PC-9 (cell line): Measurements from ENCODE around the gene ETV6. TPM values are rescaled to one million over a fixed set of nuclear protein-coding genes. Genes with fewer than 3 reads are reported as not detected.

Experiments
- BruUV-seq: library from RNA; stranded (reverse); fragments of 400-500 nt; replicated peaks from 2 replicates; lab custom pipeline; 2021; lab: Mats Ljungman, UMichigan
- CTCF ChIA-PET: fragments of 300-600 bp; sonication (Branson Sonifier 250); formaldehyde crosslinking; loops from one replicate; lab custom pipeline; 2022; ENCODE audit warnings: antibody characterized with exemption; lab: Charles Lee
- POLR2A ChIA-PET: fragments of 300-600 bp; sonication (Branson Sonifier 250); formaldehyde crosslinking; loops from one replicate; lab custom pipeline; 2022; ENCODE audit warnings: antibody characterized with exemption; ENCODE audit not compliant: unreplicated experiment; lab: Charles Lee
- DNase-seq, 2 experiments: peaks; one replicate each; pipeline versions ENCODE4 v3.0.0 to v3.0.0-alpha.2; 2015 to 2022; ENCODE audit warnings: mixed read lengths in 1 of 2
- H2AFZ ChIP-seq: fragments of 200-600 bp; sonication (generic); 2 replicates; pipeline ENCODE4 v1.8.1; 2017; ENCODE audit warnings: antibody characterized with exemption
- H3F3A ChIP-seq: fragments of 200-600 bp; sonication (generic); 2 replicates; pipeline ENCODE4 v1.8.1; 2017; ENCODE audit warnings: antibody characterized with exemption, mild to moderate bottlenecking, low read depth; ENCODE audit not compliant: insufficient read depth
- H3K27ac ChIP-seq: fragments of 200-600 bp; sonication (generic); 2 replicates; pipeline ENCODE4 v1.6.1; 2016; ENCODE audit warnings: mixed run types
- H3K27me3 ChIP-seq: fragments of 200-600 bp; sonication (generic); 2 replicates; pipeline ENCODE4 v1.6.1; 2016; ENCODE audit warnings: low read depth, mixed run types; ENCODE audit not compliant: insufficient read depth
- H3K36me3 ChIP-seq: fragments of 200-600 bp; sonication (generic); 2 replicates; pipeline ENCODE4 v1.6.1; 2016; ENCODE audit warnings: low read depth, mixed run types
- H3K4me1 ChIP-seq: fragments of 200-600 bp; sonication (generic); replicated peaks from 2 replicates; pipeline ENCODE4 v1.6.1; 2016; ENCODE audit warnings: mixed run types; ENCODE audit not compliant: insufficient read depth
- H3K4me2 ChIP-seq: fragments of 200-600 bp; sonication (generic); 2 replicates; pipeline ENCODE4 v1.6.1; 2017; ENCODE audit warnings: mixed run types
- H3K4me3 ChIP-seq: fragments of 200-600 bp; sonication (generic); 2 replicates; pipeline ENCODE4 v1.6.1; 2016; ENCODE audit warnings: mixed run types
- H3K79me2 ChIP-seq: fragments of 200-600 bp; sonication (generic); 2 replicates; pipeline ENCODE4 v1.6.1; 2017; ENCODE audit warnings: low read depth, mixed run types
- H3K9me2 ChIP-seq: fragments of 200-600 bp; sonication (generic); 2 replicates; pipeline ENCODE4 v1.8.1; 2017; ENCODE audit warnings: mild to moderate bottlenecking; ENCODE audit not compliant: insufficient read depth
- H3K9me3 ChIP-seq: fragments of 200-600 bp; sonication (generic); 2 replicates; pipeline ENCODE4 v1.8.1; 2016; ENCODE audit warnings: low read depth; ENCODE audit not compliant: insufficient read depth
- H4K20me1 ChIP-seq: fragments of 200-600 bp; sonication (generic); 2 replicates; pipeline ENCODE4 v1.8.1; 2017; ENCODE audit not compliant: insufficient read depth
- EZH2 ChIP-seq: fragments of 200-600 bp; sonication (generic); IDR thresholded peaks from 2 replicates; pipeline ENCODE4 v1.8.0; 2017; ENCODE audit warnings: antibody characterized with exemption, low read depth
- intact Hi-C: fragments of 100-400 bp; cut with micrococcal nuclease; formaldehyde crosslinking; loops from one replicate; pipeline ENCODE4 v1.10.0; 2022; ENCODE audit not compliant: unreplicated experiment
- total RNA-seq: library from RNA; stranded (reverse); gene quantifications from 2 replicates; pipeline ENCODE4 v1.2.3, GENCODE V29; 2021
- TF ChIP-seq, protein P1 (sequence below): fragments of 200-600 bp; sonication (generic); conservative IDR thresholded peaks from 2 replicates; pipeline ENCODE4 v1.6.1; 2017; ENCODE audit warnings: mixed run types, antibody characterized with exemption, mild to moderate bottlenecking, moderate library complexity

The ETV6 gene
- total RNA-seq, 1 experiment from 2014 or later, result 62.8 TPM

DNA sequence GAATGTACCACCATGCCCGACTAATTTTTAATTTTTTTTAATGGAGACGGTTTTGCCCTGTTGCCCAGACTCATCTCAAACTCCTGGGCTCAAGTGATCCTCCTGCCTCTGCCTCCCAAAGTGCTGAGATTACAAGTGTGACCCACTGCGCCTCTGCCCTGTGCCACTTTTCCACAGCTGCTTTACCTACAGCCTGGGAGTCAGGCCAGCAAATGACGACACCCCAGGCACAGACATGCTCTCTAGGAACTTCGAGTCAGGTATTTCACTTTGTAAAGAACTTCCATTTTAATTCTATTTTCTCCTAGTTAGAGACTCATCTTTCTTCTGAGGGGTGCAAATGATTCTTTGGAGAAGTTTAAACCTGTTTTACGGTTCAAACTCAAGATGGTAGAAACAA, 89.0 kb downstream of the ETV6 start:
- Histone ChIP-seq H3K4me3 (no peak overlapping the region), H3K27me3 (no peaks in the 10 kb centered on the region), H4K20me1 (no peaks in the 10 kb centered on the region), H3K36me3 (peaks cover 5% of the 10 kb centered on the region; the same call in 1 of the 2 replicates), H3K79me2 (0 out of 2 replicates have a peak, but pooled peaks cover 18% of the 10 kb centered on the region), H3K9me2 (no peaks in the 10 kb centered on the region), H3K9me3 (no peaks in the 10 kb centered on the region), H2AFZ (no peak overlapping the region), H3K4me2 (no peak overlapping the region), H3F3A (no peaks in the 10 kb centered on the region; the same call in 1 of the 2 replicates), H3K4me1 (peaks cover 18% of the 10 kb centered on the region), H3K27ac (no peak overlapping the region)
- TF ChIP-seq, protein P1, sequence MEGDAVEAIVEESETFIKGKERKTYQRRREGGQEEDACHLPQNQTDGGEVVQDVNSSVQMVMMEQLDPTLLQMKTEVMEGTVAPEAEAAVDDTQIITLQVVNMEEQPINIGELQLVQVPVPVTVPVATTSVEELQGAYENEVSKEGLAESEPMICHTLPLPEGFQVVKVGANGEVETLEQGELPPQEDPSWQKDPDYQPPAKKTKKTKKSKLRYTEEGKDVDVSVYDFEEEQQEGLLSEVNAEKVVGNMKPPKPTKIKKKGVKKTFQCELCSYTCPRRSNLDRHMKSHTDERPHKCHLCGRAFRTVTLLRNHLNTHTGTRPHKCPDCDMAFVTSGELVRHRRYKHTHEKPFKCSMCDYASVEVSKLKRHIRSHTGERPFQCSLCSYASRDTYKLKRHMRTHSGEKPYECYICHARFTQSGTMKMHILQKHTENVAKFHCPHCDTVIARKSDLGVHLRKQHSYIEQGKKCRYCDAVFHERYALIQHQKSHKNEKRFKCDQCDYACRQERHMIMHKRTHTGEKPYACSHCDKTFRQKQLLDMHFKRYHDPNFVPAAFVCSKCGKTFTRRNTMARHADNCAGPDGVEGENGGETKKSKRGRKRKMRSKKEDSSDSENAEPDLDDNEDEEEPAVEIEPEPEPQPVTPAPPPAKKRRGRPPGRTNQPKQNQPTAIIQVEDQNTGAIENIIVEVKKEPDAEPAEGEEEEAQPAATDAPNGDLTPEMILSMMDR, result no peak
- no peak for TF ChIP-seq EZH2
- intact Hi-C loops, result loop anchor here (10.0 kb wide), 2 partner anchors 266 to 596 kb away; no protein-coding TSS in a partner anchor
- POLR2A ChIA-PET, result no interaction called here
- CTCF ChIA-PET, result no interaction called here
- DNase-seq, result no peak
- BruUV-seq, result no TSS peak

DNA sequence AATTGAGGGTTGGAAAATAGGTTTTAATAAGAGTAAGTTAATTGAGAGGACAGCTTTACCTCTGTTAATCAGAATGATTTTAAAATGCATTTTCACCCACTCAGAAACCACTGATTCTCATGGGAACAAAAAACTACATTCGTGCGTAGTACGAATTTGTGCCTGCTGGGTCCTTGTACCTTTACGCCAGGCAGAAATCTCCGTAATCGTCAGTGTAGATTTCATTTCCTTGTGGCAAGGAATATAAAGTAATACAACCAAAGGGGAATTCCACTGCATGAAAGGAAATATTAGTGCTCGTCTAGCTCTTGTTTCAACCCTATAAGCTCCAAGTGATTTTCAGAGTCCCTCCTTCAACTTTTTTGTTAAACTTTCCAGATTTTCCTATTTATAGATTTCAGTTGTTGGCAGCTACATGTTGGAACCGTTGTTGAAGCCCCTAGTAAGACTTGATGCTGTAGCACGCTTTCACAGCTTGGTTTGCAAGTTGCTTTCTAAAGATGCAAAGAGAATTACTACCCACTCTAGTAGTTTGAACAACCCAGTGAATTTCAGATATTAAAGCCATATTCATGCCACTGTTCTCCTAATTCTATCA, 90.6 kb downstream of the ETV6 start:
- Histone ChIP-seq H4K20me1 (no peaks in the 10 kb centered on the region), H3K4me3 (no peak overlapping the region), H3F3A (no peaks in the 10 kb centered on the region), H3K79me2 (0 out of 2 replicates have a peak, but pooled peaks cover 27% of the 10 kb centered on the region), H3K4me1 (peaks cover 18% of the 10 kb centered on the region), H3K9me3 (no peaks in the 10 kb centered on the region), H3K9me2 (no peaks in the 10 kb centered on the region), H3K36me3 (peaks cover 3% of the 10 kb centered on the region; the same call in 1 of the 2 replicates), H2AFZ (no peak overlapping the region), H3K4me2 (no peak overlapping the region), H3K27ac (no peak overlapping the region), H3K27me3 (no peaks in the 10 kb centered on the region)
- DNase-seq, result no peak
- ChIA-PET CTCF (no interaction called here), POLR2A (no interaction called here)
- intact Hi-C loops, result loop anchor here (10.0 kb wide), 2 partner anchors 265 to 595 kb away; no protein-coding TSS in a partner anchor
- no TSS peak for BruUV-seq
- TF ChIP-seq, protein P1, result no peak
- no peak for TF ChIP-seq EZH2

DNA sequence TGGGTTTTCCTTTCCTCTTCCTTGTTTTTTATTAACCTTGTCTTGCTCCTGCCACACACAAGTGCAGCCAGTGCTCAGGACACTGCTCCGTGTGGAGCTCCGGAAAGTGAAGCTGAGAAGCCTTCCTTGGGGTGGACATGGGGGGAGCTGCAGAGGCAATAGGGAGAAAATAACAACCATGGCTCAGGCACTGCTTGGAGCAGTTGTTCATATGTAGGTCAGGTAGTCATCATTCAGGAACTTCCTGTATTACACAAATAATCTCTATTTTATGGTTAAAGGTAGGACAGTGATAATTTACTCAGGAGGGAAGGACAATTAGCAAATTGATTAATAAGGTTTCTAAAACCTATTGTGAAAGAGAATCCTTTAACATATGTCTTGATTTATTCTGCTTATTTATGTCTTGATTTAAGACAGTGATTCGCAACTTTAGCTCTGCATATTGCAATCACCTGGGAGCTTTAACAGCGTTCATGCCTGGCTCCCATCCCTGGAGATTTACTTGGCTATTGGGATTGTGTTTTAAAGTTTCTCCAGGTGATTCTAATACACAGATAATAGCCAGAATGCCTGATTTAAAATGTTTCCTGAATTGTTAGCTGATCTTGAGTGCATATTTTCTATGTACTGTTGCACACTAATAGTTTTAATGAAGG, 92.1 kb downstream of the ETV6 start:
- Histone ChIP-seq H3K9me3 (no peaks in the 10 kb centered on the region), H3K36me3 (no peaks in the 10 kb centered on the region), H4K20me1 (no peaks in the 10 kb centered on the region), H3F3A (no peaks in the 10 kb centered on the region), H3K27ac (no peak overlapping the region), H3K79me2 (0 out of 2 replicates have a peak, but pooled peaks cover 19% of the 10 kb centered on the region), H2AFZ (no peak overlapping the region), H3K9me2 (no peaks in the 10 kb centered on the region), H3K4me1 (peaks cover 28% of the 10 kb centered on the region), H3K4me3 (no peak overlapping the region), H3K27me3 (no peaks in the 10 kb centered on the region), H3K4me2 (peak overlapping the region; percentile 33)
- peak in 1 of 2 experiments; percentile 46 for DNase-seq
- TF ChIP-seq EZH2, result no peak
- TF ChIP-seq, protein P1, result no peak
- BruUV-seq, result no TSS peak
- intact Hi-C loops, result no loop called here
- ChIA-PET POLR2A (no interaction called here), CTCF (no interaction called here)
